ENCODE measurements around the gene TUBB6.

Gene TUBB6

DNA sequence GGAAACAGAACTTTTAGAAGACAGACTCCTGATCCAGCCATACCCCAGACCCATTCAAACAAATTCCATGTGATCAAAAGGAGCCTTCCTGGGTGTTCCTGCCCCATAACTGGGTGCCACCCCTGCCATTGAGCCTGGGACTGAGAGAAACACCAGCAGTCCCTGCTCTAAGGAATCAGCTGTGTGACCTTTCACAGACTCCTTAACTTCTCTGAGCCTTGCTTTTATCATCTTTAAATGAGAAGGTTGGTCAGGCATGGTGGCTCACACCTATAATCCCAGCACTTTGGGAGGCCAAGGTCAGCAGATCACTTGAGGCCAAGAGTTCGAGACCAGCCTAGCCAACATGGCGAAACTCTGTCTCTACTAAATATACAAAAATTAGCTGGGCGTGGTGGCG, 33.2 kb upstream of the TUBB6 start:
- H3K4me3 ChIP-seq (ENCODE audit: low read depth, low read length), result no peak overlapping the region
- TF ChIP-seq, protein P1, sequence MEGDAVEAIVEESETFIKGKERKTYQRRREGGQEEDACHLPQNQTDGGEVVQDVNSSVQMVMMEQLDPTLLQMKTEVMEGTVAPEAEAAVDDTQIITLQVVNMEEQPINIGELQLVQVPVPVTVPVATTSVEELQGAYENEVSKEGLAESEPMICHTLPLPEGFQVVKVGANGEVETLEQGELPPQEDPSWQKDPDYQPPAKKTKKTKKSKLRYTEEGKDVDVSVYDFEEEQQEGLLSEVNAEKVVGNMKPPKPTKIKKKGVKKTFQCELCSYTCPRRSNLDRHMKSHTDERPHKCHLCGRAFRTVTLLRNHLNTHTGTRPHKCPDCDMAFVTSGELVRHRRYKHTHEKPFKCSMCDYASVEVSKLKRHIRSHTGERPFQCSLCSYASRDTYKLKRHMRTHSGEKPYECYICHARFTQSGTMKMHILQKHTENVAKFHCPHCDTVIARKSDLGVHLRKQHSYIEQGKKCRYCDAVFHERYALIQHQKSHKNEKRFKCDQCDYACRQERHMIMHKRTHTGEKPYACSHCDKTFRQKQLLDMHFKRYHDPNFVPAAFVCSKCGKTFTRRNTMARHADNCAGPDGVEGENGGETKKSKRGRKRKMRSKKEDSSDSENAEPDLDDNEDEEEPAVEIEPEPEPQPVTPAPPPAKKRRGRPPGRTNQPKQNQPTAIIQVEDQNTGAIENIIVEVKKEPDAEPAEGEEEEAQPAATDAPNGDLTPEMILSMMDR (IDR thresholded peaks at IDR 0.05; ENCODE audit: low read depth, low read length), result no peak
- DNase-seq (ENCODE audit: low read depth), result no peak

DNA sequence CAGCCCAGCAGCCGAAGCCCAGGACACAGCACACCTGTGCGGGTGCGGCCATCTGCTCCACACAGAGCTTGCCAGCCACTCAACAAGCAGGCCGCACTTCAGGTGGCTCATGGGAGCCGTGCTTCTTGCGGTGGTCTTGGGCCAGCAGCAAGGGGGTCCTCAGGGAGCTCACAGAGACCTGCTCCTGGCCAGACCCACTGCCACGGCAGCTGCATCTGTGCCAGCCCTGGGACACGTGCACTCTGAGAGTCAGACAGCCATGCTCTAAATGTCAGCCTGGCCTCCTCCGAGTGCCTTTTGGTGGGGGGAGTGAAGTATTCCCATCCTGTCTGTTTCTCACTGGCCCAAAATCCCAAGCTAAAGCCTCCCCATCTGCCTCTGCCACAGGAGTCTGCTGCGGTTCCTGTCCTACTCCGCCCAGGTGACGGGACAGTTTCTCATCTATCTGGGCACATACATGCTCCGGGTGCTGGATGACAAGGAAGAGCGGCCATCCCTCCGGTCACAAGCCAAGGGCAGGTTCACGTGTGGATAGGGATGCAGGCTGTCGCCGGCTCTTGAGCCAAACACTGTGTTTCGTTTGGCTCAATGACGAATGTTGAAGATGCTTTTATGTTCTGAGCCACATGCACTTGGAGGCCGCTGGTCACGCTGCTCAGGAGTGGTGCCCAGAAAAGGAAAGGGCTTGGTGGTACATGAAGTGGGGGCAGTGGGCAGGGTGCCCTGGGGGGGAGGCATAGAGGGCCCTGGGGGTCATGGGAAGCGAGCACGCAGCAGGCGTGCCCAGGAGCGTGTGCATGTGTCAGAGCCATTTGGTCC, 31.1 kb upstream of the TUBB6 start:
- H3K4me3 ChIP-seq (ENCODE audit: low read depth, low read length), result no peak overlapping the region
- DNase-seq (ENCODE audit: low read depth), result no peak

DNA sequence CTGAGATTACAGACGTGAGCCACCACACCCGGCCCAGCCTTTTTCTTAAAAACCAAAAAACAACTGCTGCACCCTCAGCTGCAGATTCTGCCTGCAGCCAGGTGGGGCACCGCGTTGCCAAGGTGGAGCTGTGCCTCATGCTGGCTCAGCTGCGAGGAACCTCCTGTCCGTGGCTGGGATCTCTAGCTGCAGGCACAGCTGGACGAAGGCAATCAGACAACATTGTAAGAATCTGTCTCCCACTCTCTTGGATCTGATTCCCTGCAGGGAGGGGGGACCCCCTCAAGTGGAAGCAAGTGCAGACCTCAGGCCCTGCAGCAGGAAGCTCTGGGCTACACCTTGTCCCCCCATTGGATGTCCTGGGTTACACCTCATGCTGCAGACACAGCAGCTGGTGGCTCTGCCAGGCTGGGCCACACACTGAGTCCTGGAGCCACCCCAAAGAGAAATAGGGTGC, 29.8 kb upstream of the TUBB6 start:
- no peak for DNase-seq (ENCODE audit: low read depth)
- TF ChIP-seq, protein P2, sequence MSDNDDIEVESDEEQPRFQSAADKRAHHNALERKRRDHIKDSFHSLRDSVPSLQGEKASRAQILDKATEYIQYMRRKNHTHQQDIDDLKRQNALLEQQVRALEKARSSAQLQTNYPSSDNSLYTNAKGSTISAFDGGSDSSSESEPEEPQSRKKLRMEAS (IDR thresholded peaks at IDR 0.05; ENCODE audit: low read depth, low read length), result no peak
- TF ChIP-seq, protein P1 (IDR thresholded peaks at IDR 0.05; ENCODE audit: low read depth, low read length), result no peak
- H3K4me3 ChIP-seq (ENCODE audit: low read depth, low read length), result no peak overlapping the region

More for the DNA sequence above, 31.1 kb upstream of the TUBB6 start:
- TF ChIP-seq, protein P1 (IDR thresholded peaks at IDR 0.05; ENCODE audit: low read depth, low read length), result no peak
- TF ChIP-seq POLR2A (IDR thresholded peaks at IDR 0.05; ENCODE audit: extremely low read depth, insufficient read length), result no peak
- TF ChIP-seq, protein P2 (IDR thresholded peaks at IDR 0.05; ENCODE audit: low read depth, low read length), result no peak
- TF ChIP-seq MYC (IDR thresholded peaks at IDR 0.05; ENCODE audit: low read depth, low read length), result no peak

DNA sequence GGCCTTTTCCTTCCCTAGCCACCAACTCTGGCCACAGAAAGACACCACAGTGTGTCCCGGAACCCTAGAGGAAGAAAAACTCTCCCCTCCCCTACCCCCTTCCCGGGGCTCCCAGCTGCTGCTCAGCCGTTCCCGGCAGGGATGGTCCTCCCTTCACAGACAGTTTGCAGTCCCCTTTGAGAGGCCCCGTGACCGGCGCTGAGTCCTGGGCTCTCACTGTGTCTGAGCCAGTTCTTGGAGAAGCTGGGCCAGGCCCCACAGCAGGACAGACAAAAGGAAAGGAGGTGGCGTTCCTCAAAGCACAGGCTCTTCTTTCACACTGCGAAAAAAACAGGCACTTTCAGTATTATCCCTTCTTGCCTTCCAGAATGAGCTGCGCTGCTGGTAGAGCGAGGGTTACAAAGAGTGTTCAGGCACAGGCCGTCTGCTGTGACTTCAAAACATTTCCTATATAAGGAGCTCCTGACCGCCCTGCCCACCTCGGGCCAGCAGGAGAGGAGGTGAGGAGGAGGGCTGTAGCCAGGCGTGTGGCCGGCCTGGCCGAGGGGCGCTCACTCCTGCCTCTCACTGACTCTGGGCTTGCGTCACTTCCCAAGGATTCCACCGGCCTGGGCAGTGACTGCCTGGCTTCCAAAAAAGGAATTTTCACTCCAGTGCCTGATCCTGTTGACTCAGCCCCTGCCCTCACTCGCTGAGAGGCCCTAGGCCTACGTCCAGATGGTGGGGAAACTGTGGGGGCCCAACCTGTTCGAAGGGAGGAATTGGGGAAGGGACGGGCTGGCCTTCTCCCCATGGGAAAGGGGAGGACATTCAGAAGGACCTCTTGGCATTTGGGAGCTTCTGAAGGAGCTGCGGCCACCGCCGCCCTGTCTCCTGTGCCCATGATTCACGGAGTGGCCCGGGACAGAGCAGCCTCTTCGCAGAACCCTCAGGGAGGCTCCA, 29.0 kb upstream of the TUBB6 start:
- no peak for DNase-seq (ENCODE audit: low read depth)

DNA sequence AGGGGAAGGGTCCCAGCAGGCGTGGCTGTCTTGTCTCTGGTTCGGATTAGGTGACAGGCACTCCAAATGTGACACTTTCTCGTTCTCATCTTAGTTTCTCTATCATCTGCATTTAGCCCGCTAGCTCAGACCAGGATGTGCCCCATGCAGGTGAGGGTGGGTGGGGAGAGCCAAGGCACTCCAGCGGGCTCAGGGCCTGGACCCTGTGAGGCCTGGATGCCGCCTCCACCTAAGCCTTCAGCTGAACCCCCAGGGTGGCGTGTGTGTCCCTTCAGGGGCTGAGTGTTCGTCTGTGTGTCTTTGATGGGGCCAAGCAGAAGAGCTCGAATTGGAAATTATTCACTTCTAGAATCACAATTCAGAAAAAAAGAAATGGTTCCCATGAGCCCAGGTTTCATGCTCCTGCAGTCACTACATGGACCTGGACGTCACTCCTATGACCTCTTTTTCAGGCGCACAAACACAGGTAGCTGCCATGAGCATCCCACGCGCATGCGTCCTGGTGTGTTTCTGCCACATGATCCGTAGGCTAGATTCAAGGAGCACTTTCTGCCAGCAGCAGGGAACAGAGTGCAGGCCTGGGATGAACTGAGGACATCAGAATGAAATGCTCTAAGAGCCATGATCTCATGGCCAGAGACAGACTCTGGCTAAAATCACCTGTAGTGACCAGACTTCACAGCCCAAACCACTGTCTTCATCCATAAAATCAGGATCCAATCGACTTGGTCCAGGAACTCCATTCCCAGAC, 28.1 kb upstream of the TUBB6 start:
- TF ChIP-seq, protein P1 (IDR thresholded peaks at IDR 0.05; ENCODE audit: low read depth, low read length), result no peak
- TF ChIP-seq, protein P2 (IDR thresholded peaks at IDR 0.05; ENCODE audit: low read depth, low read length), result no peak
- no peak for TF ChIP-seq POLR2A (IDR thresholded peaks at IDR 0.05; ENCODE audit: extremely low read depth, insufficient read length)
- TF ChIP-seq MYC (IDR thresholded peaks at IDR 0.05; ENCODE audit: low read depth, low read length), result no peak
- no peak overlapping the region for H3K4me3 ChIP-seq (ENCODE audit: low read depth, low read length)
- DNase-seq (ENCODE audit: low read depth), result no peak

More for the DNA sequence above, 29.0 kb upstream of the TUBB6 start:
- H3K4me3 ChIP-seq (ENCODE audit: low read depth, low read length), result no peak overlapping the region
- TF ChIP-seq MYC (IDR thresholded peaks at IDR 0.05; ENCODE audit: low read depth, low read length) (no peak), POLR2A (IDR thresholded peaks at IDR 0.05; ENCODE audit: extremely low read depth, insufficient read length) (no peak)
- TF ChIP-seq, protein P2 (IDR thresholded peaks at IDR 0.05; ENCODE audit: low read depth, low read length), result no peak
- TF ChIP-seq, protein P1 (IDR thresholded peaks at IDR 0.05; ENCODE audit: low read depth, low read length), result no peak
